ENCODE measurements around the gene ADGRD2.

DNA sequence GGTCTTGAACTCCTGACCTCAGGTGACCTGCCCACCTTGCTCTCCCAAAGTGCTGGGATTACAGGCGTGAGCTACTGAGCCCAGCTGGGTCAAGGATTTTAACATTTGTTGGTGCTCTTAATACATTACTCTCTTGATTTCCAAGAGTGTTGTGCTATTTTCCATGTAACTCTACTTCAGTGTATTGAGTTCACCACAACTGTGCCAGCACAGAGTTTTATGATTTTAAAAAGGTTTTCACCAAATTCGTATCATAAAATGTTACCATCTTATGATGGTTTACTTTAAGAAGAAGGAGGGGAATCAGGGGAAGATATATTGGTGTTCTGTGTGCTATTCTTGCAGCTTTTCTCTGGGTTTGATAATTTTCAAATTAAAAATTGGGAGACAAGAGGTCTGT is 6.6 kb upstream of the ADGRD2 start:
- TF ChIP-seq, protein P1, sequence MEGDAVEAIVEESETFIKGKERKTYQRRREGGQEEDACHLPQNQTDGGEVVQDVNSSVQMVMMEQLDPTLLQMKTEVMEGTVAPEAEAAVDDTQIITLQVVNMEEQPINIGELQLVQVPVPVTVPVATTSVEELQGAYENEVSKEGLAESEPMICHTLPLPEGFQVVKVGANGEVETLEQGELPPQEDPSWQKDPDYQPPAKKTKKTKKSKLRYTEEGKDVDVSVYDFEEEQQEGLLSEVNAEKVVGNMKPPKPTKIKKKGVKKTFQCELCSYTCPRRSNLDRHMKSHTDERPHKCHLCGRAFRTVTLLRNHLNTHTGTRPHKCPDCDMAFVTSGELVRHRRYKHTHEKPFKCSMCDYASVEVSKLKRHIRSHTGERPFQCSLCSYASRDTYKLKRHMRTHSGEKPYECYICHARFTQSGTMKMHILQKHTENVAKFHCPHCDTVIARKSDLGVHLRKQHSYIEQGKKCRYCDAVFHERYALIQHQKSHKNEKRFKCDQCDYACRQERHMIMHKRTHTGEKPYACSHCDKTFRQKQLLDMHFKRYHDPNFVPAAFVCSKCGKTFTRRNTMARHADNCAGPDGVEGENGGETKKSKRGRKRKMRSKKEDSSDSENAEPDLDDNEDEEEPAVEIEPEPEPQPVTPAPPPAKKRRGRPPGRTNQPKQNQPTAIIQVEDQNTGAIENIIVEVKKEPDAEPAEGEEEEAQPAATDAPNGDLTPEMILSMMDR (IDR thresholded peaks at IDR 0.05), result no peak
- TF ChIP-seq POLR2AphosphoS5 (IDR thresholded peaks at IDR 0.05; ENCODE audit: low read depth, low read length), result no peak
- TF ChIP-seq, protein P2, sequence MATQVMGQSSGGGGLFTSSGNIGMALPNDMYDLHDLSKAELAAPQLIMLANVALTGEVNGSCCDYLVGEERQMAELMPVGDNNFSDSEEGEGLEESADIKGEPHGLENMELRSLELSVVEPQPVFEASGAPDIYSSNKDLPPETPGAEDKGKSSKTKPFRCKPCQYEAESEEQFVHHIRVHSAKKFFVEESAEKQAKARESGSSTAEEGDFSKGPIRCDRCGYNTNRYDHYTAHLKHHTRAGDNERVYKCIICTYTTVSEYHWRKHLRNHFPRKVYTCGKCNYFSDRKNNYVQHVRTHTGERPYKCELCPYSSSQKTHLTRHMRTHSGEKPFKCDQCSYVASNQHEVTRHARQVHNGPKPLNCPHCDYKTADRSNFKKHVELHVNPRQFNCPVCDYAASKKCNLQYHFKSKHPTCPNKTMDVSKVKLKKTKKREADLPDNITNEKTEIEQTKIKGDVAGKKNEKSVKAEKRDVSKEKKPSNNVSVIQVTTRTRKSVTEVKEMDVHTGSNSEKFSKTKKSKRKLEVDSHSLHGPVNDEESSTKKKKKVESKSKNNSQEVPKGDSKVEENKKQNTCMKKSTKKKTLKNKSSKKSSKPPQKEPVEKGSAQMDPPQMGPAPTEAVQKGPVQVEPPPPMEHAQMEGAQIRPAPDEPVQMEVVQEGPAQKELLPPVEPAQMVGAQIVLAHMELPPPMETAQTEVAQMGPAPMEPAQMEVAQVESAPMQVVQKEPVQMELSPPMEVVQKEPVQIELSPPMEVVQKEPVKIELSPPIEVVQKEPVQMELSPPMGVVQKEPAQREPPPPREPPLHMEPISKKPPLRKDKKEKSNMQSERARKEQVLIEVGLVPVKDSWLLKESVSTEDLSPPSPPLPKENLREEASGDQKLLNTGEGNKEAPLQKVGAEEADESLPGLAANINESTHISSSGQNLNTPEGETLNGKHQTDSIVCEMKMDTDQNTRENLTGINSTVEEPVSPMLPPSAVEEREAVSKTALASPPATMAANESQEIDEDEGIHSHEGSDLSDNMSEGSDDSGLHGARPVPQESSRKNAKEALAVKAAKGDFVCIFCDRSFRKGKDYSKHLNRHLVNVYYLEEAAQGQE (IDR thresholded peaks at IDR 0.05; ENCODE audit: insufficient read depth in 1 of 2, low read depth in 2 of 2, low read length in 1 of 2), result no peak

Data from Panc1 (cell line).